SK-N-SH treated with all-trans-retinoic acid at 6 μM for 48 hours (cell line): ENCODE measurements around the gene BUB3.

Experiments used
- ARNTL ChIP-seq: fragments of 450-650 bp; formaldehyde crosslinking; IDR thresholded peaks from 2 replicates; pipeline ENCODE4 v1.5.0; 2020; ENCODE audit warnings: low read depth, mild to moderate bottlenecking, moderate library complexity, borderline replicate concordance
- BACH2 ChIP-seq: fragments of 250-450 bp; sonication (Bioruptor Pico); IDR thresholded peaks from 2 replicates; pipeline ENCODE4 v1.9.0; 2021; ENCODE audit warnings: mild to moderate bottlenecking, borderline replicate concordance
- GLIS3 ChIP-seq: fragments of 250-450 bp; sonication (Bioruptor Pico); IDR thresholded peaks from 2 replicates; pipeline ENCODE4 v1.5.0; 2020; ENCODE audit warnings: mild to moderate bottlenecking, moderate library complexity
- ISL1 ChIP-seq: fragments of 250-450 bp; sonication (Bioruptor Pico); IDR thresholded peaks from 2 replicates; pipeline ENCODE4 v2.1.2; 2022; ENCODE audit warnings: mild to moderate bottlenecking, moderate library complexity
- PPARA ChIP-seq: fragments of 250-450 bp; sonication (Bioruptor Pico); IDR thresholded peaks from 2 replicates; pipeline ENCODE4 v1.5.0; 2020; ENCODE audit warnings: mild to moderate bottlenecking, borderline replicate concordance
- RARB ChIP-seq: fragments of 250-450 bp; sonication (Bioruptor Pico); IDR thresholded peaks from 2 replicates; pipeline ENCODE4 v1.8.0; 2021; ENCODE audit warnings: mild to moderate bottlenecking, moderate library complexity
- SNAI2 ChIP-seq: fragments of 250-450 bp; sonication (Bioruptor Pico); IDR thresholded peaks from 2 replicates; pipeline ENCODE4 v1.5.0; 2020; ENCODE audit warnings: mild to moderate bottlenecking, moderate library complexity
- TOX ChIP-seq: fragments of 250-450 bp; sonication (Bioruptor Pico); IDR thresholded peaks from 2 replicates; pipeline ENCODE4 v1.8.0; 2021; ENCODE audit warnings: mild to moderate bottlenecking, moderate library complexity, borderline replicate concordance
- ZFP3 ChIP-seq: fragments of 250-450 bp; sonication (Bioruptor Pico); IDR thresholded peaks from 2 replicates; pipeline ENCODE4 v1.5.0; 2020; ENCODE audit warnings: mild to moderate bottlenecking, moderate library complexity
- ZNF565 ChIP-seq: fragments of 450-650 bp; formaldehyde crosslinking; conservative IDR thresholded peaks from 2 replicates; pipeline ENCODE4 v1.5.0; 2020; ENCODE audit warnings: low read depth, mild to moderate bottlenecking, moderate library complexity
- ZNF70 ChIP-seq: fragments of 450-650 bp; formaldehyde crosslinking; IDR thresholded peaks from 2 replicates; pipeline ENCODE4 v1.5.0; 2020; ENCODE audit warnings: mild to moderate bottlenecking, moderate library complexity
- TF ChIP-seq, protein P1 (sequence below): fragments of 250-450 bp; sonication (Bioruptor Pico); IDR thresholded peaks from 2 replicates; pipeline ENCODE4 v1.5.1; 2021; ENCODE audit warnings: mild to moderate bottlenecking, moderate library complexity
- TF ChIP-seq, protein P2 (sequence below): fragments of 250-450 bp; sonication (Bioruptor Pico); IDR thresholded peaks from 2 replicates; pipeline ENCODE4 v1.8.0; 2020; ENCODE audit warnings: mild to moderate bottlenecking, moderate library complexity, borderline replicate concordance
- TF ChIP-seq, protein P3 (sequence below): fragments of 250-450 bp; sonication (Bioruptor Pico); IDR thresholded peaks from 2 replicates; pipeline ENCODE4 v1.5.1; 2020; ENCODE audit warnings: low read depth, mild to moderate bottlenecking, moderate library complexity

DNA sequence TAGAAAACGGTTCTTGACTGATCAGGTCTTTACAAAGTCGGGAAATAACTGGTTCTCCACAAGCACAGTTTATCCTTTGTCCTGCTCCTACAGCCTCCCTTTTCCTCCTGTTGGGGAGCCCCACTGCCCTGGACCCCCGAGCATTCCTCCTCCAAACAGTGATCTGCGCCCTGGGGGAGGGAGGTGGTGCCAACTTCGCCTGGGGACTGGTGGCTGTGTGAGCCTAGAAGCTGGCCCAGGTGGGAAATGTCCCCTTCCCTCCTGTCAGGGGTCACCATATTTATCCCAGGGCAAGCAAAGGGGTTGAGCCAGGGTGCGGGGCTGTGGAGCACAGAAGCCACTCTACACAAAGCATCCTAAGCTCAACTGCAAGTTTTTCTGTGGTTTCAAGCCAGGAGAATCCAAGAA is 13.2 kb upstream of the BUB3 start:
- TF ChIP-seq ISL1 (CRISPR knock-in tag) (no peak), RARB (CRISPR knock-in tag) (no peak), ARNTL (CRISPR knock-in tag) (no peak), PPARA (CRISPR knock-in tag) (no peak), BACH2 (no peak), TOX (CRISPR knock-in tag) (no peak), ZNF70 (CRISPR knock-in tag) (no peak), ZNF565 (no peak), GLIS3 (CRISPR knock-in tag) (no peak), ZFP3 (CRISPR knock-in tag) (no peak), SNAI2 (no peak)
- TF ChIP-seq, protein P1, sequence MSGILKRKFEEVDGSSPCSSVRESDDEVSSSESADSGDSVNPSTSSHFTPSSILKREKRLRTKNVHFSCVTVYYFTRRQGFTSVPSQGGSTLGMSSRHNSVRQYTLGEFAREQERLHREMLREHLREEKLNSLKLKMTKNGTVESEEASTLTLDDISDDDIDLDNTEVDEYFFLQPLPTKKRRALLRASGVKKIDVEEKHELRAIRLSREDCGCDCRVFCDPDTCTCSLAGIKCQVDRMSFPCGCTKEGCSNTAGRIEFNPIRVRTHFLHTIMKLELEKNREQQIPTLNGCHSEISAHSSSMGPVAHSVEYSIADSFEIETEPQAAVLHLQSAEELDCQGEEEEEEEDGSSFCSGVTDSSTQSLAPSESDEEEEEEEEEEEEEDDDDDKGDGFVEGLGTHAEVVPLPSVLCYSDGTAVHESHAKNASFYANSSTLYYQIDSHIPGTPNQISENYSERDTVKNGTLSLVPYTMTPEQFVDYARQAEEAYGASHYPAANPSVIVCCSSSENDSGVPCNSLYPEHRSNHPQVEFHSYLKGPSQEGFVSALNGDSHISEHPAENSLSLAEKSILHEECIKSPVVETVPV (CRISPR knock-in tag), result no peak
- TF ChIP-seq, protein P2, sequence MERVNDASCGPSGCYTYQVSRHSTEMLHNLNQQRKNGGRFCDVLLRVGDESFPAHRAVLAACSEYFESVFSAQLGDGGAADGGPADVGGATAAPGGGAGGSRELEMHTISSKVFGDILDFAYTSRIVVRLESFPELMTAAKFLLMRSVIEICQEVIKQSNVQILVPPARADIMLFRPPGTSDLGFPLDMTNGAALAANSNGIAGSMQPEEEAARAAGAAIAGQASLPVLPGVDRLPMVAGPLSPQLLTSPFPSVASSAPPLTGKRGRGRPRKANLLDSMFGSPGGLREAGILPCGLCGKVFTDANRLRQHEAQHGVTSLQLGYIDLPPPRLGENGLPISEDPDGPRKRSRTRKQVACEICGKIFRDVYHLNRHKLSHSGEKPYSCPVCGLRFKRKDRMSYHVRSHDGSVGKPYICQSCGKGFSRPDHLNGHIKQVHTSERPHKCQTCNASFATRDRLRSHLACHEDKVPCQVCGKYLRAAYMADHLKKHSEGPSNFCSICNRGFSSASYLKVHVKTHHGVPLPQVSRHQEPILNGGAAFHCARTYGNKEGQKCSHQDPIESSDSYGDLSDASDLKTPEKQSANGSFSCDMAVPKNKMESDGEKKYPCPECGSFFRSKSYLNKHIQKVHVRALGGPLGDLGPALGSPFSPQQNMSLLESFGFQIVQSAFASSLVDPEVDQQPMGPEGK, result no peak
- TF ChIP-seq, protein P3, sequence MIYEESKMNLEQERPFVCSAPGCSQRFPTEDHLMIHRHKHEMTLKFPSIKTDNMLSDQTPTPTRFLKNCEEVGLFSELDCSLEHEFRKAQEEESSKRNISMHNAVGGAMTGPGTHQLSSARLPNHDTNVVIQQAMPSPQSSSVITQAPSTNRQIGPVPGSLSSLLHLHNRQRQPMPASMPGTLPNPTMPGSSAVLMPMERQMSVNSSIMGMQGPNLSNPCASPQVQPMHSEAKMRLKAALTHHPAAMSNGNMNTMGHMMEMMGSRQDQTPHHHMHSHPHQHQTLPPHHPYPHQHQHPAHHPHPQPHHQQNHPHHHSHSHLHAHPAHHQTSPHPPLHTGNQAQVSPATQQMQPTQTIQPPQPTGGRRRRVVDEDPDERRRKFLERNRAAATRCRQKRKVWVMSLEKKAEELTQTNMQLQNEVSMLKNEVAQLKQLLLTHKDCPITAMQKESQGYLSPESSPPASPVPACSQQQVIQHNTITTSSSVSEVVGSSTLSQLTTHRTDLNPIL (CRISPR knock-in tag), result no peak
